NCI-H1694 treated with DMSO at 0.1 percent for 48 hours (cell line): ENCODE data around the gene MORC2.

Experiments
- DNase-seq: peaks from one replicate; lab custom pipeline; 2025; lab: John Stamatoyannopoulos, UW

MORC2 gene

DNA sequence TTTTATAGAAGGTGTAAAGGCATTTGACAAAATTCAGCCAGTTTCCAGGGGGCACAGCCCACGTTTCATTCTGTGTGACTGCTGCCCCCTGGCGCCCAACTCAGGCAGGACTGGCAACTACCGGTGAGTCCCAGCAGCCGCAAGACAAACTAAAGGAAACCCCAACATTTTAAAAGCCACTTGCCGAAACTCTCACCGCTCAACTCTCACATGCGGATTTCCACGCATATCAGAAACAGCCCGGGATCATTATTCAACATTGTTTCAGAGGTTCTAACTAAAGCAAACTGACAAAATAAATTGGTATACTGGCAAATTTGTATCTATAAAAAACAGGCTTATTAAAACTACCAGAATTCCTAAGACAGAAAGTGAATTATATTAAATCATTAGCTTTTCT lies 48.2 kb downstream of the MORC2 start:
- DNase-seq: peak; percentile 50

DNA sequence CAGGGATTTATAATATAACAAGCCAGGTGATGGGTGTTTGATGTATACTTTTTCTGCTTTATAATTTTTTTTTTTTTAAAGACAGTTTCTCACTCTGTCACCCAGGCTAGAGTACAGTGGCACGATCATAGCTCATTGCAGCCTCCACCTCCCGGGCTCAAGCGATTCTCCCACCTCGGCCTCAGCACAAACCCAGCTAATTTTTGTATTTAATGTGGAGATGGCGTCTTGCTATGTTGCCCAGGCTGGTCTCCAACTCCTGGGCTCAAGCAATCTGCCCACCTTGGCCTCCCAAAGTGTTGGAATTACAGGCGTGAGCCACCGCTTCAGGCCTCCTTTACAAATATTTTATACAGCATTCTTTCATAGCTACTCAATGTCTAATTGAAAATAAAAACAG lies 48.6 kb downstream of the MORC2 start:
- DNase-seq: no peak

GRCh38 chr22:30918761-30919160 lies 49.8 kb downstream of the MORC2 start:
- DNase-seq: no peak

DNA sequence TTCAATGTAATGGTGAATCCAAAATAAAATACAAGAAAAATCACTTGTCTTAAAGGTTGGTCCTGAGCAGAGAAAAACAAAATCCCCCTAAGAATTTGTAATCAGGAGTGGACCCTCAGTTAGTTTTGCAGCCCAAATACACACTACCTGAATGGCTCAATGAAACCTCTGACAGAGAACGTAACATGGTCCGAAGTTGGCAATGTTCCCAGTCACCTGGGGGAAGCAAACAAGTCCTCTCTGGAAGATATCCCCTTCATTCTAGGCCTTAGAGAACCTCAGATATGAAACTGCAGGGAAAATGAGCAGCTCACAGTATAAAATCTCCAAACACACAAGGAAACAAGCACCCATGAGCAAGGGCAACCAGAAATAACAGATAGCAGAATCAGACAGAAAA lies 58.2 kb downstream of the MORC2 start:
- no peak for DNase-seq

GRCh38 chr22:30909306-30909705 lies 59.3 kb downstream of the MORC2 start:
- DNase-seq: no peak

- no peak for DNase-seq
These were observed 60.5 kb downstream of the MORC2 start for GRCh38 chr22:30908051-30908461.

- no peak for DNase-seq
These were observed 61.6 kb downstream of the MORC2 start for GRCh38 chr22:30906946-30907345.

DNA sequence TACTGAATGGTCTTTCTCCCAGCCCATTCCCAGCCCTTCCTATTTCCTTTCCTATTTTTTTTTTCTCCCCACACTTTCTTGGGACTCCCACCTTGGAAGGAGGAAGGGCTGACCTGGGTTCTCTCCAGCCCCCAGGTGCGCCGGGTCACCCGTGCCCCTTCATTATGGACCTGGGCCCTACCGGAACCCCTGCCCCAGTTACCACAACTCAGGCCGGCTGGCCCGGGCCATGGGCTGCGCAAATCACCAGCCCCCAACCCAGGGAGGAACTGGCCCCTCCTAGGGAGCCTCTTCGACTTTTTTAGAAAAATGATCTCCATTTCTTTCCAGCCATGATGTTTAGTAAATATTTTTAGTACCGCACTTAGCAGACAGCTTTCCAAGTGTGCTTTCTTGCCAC lies 62.2 kb downstream of the MORC2 start:
- DNase-seq: no peak

DNA sequence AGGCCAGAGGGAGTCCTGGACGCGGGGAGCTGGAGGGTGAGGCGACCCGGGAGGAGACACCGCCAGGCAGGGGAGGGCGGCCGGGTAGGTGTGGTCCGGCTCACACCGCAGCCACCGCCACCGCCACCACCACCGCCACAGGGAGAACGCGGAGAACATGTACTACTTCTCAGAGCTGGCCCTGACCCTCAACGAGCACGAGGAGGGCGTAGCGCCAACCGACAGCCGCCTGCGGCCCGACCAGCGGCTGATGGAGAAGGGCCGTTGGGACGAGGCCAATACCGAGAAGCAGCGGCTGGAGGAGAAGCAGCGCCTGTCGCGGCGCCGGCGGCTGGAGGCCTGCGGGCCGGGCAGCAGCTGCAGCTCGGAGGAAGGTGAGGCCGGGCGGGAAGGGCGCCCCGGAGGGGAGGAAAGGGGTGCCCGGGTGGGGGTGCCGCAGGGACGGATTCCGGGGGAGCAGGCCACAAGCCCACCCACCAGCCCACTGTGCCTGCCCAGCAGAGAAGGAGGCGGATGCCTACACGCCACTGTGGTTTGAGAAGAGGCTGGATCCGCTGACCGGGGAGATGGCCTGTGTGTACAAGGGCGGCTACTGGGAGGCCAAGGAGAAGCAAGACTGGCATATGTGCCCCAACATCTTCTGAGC lies 62.8 kb downstream of the MORC2 start:
- DNase-seq: no peak

DNA sequence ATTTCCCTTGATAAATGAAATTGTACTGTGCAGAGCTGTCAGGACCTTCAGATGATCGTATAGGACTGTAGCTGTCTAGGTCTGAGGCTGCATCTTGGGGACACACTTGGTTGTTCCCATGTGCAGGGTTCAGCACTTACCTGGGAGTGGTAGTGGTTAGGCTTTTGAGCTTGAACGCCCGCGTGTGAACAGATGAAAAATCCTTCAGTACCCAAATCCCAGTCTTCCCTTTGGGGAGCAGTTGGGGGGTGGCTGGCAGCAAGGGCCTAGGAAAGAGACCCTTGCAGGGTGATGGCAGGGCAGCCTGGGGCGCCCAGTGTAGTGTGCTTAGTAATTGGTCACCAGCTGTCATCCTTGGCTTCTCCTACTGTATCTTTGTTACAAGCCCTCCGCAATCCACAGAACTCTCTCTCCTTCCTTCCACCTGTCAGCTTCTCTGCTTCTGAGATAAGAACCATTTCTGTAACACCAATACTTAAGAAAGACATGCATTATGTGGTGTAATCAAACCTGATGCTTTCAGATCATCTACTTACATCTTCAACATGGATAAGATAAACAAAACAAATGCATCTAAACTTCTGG lies 64.6 kb downstream of the MORC2 start:
- no peak for DNase-seq

- DNase-seq: no peak
These were observed 65.8 kb downstream of the MORC2 start for GRCh38 chr22:30902496-30903357.

DNA sequence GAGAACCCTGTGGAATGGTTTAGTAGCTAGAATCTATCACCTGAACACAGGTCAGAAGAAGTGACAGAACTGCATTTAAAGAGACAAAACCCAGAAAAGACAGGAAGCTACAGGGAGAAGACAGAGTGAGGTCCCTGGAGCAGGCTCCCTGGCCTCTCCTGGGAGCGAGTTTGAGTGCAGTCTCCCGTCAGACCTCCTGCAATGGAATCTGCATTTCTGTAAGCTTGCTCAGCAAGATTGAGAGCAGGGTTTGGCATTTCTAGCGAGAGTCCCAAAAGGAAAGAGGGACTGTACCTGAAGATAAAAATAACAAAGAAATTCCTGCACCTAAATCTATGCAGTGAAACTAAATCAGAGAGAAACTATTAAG lies 74.2 kb downstream of the MORC2 start:
- DNase-seq: no peak

DNA sequence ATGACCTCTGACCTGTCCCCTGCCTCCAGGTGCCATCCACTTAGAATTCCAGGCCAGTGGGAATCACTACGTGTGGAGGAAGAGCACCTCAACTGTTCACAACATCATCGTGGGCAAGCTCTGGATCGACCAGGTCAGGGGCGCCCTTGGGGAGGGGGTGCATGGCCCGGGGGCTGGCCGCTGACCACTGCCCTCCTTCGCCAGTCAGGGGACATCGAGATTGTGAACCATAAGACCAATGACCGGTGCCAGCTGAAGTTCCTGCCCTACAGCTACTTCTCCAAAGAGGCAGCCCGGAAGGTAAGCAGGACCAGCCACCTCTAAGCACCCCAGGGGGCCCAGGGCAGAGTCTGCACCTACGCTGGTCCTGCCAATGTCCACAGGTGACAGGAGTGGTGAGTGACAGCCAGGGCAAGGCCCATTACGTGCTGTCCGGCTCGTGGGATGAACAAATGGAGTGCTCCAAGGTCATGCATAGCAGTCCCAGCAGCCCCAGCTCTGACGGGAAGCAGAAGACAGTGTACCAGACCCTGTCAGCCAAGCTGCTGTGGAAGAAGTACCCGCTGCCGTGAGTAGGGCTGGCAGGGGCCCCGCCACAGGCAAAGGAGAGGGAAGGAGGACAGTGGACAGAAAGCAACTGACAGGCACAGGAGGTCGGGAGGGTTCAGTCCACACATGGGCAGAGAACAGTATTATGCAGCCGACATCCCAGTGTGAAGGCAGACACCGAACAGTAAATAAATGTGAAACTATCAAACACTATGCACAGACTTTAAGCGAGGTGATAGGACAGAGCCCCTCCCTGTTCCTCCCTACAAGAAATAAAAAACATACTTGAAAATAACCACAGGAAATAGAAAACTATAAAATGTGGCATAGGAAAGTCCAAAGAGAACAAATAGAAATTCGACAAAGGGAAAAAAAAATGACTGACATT lies 74.9 kb downstream of the MORC2 start:
- DNase-seq: no peak

DNA sequence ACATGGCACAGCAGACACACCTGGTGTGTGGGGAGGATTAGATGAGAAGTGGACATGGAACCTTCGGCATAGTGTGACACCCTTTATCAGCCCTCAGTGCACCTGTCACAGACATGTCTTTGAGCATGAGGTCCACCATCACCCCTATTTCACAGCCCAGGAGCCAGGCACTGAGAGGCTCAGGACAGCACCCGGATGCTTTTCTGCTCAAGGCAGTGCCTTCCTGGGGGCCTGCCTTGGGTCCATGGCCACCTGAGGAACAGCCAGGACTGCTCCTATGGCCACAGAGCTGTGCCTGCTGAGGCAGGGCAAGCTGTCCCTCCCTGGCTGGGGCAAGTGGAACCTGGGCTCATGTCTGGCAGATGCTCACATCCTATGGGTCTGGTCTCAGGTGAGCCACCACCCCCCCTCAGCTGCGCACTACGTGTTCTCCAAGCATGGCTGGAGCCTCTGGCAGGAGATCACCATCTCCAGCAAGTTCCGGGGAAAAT lies 75.8 kb downstream of the MORC2 start:
- no peak for DNase-seq

- DNase-seq: no peak
These were observed 76.3 kb downstream of the MORC2 start for GRCh38 chr22:30892286-30892685.

GRCh38 chr22:30891781-30892180 lies 76.8 kb downstream of the MORC2 start:
- DNase-seq: no peak

- no peak for DNase-seq
These were observed 77.2 kb downstream of the MORC2 start for GRCh38 chr22:30891443-30891755.

DNA sequence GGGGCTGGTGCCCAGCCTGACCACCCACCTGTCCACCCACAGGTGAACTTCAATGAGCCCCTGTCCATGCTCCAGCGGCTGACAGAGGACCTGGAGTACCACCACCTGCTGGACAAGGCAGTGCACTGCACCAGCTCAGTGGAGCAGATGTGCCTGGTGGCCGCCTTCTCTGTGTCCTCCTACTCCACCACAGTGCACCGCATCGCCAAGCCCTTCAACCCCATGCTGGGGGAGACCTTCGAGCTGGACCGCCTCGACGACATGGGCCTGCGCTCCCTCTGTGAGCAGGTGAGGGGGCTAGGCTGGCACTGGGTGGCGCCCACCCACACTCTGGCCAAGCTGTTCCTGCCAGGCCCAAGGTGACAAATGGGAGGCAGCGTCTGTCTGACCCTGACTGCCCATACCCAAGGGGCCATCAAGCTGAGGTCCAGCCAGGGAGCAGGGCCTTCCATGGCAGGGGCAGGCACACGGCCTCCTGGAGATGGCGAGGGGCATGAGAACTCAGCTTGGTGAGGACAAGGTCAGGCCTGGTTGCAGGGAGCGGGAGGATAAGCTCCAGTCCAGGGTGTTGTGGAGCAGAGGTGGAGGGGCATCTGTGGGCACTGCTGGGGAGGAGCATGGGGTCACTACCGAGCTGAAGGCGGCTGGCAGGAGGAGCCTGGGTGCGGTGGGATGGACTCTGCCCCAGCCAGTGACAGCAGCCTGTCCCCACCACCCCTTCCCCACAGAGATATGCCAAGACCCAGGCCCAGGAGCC lies 77.7 kb downstream of the MORC2 start:
- DNase-seq: no peak

GRCh38 chr22:30889996-30890480 lies 78.5 kb downstream of the MORC2 start:
- DNase-seq: no peak

- no peak for DNase-seq
These were observed 79.1 kb downstream of the MORC2 start for GRCh38 chr22:30889268-30889995.

GRCh38 chr22:30887861-30888260 lies 80.7 kb downstream of the MORC2 start:
- DNase-seq: no peak
